Stimulated activated CD8-positive, alpha-beta memory T cell treated with anti-CD3 and anti-CD28 coated beads, Interleukin-15, amount 100 ng/mL, for 4 hours (primary cell): ENCODE results near the gene KAZN.

ENCODE experiments used
- DNase-seq, 2 donors: peaks; one replicate each; pipeline ENCODE4 v3.0.0-alpha.2; 2020; ENCODE audit warnings: low read depth in 2 of 2

Gene KAZN

DNA sequence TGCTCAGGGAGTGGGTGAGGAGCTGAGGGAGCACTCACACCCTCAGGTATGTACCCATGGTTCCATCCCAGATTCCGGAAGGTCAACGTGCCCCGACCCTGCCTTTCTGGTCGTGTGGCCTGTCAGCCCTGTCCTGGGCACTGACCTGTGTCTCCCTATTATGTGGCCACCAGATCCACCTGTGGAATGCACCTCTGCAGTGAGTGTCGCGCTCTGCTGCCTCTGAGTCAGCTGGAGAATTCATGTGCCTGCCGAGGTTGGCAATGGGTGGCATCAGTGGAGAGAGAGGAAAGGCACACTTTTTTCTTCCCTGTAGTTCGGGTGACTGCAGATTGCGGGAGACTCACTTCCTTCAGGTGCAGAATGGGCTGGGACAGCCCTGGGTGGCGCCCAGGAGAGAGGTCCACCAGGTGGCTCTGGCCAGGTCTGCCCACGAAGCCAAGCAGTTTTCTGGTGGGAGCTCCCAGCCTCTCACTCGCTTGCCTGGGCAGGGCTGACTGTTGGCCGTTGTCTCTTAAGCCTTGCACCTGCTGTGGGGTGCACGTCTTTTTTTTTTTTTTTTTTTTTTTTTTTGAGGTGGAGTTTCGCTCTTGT lies 378.9 kb downstream of the KAZN start:
- DNase-seq = no peak

DNA sequence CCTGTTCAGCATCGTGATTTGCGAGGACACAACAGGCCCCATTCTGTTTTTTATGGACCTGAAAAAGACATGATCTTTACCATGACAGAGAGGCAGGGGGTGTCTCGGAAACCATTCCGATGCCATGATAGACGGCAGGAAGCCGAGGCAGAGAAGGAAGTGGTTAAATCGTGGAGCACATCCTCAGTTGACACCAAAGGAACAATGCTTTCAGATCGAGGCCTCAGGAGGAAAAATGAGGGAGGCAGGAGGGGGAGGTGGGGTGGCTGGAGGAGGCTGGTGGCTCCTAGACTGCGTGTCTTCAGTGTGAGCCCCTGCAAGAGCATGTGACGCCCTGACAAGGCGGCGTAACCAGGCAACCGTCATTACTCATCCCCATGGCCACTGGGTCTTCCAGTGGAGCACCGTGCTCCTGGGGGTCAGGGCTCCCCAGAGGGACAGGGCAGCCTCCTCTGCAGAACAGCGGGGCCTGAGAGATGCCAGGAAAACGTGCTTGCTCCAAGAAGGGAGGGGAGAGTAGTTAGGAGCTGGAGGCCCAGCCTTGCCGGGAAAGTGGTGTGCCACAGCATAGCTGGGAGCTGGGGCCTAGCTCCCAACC lies 382.2 kb downstream of the KAZN start:
- no peak for DNase-seq

DNA sequence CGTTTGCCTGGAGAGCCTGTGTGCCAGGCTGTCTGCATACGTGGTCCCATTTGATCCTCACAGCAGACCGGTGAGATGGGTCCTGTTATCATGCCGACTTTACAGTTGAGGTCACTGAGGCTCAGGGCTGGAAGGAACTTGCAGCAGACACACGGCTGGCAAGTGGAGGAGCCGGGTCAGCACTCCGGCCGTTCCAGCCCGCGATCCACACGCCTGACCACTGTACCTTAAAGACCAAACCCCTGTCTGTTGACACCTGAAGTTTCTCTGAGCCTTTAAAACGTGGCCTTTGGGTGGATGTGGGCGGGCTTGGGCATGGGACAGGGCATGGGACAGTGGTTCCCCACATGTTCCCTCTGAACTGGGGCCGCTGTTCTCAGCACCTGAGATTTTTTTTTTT lies 383.5 kb downstream of the KAZN start:
- no peak for DNase-seq

DNA sequence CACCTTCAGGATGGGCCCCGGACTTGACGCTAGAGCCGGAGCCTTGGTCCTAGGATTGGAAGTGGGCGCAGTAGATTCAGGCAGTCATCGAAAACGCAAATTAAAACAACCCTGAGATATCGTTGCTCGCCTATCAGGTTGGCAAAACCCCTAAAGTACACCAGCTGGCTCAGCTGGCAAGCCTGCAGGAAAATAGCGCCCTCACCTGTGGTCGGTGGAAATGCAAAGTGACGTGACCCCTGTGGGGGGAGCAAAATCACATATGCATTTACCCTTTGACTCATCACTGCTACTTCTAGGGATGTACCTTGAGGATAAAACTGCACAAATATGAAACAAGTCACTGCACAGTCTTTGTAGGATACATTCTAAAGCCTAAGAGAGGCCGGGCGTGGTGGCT lies 384.8 kb downstream of the KAZN start:
- DNase-seq = no peak

DNA sequence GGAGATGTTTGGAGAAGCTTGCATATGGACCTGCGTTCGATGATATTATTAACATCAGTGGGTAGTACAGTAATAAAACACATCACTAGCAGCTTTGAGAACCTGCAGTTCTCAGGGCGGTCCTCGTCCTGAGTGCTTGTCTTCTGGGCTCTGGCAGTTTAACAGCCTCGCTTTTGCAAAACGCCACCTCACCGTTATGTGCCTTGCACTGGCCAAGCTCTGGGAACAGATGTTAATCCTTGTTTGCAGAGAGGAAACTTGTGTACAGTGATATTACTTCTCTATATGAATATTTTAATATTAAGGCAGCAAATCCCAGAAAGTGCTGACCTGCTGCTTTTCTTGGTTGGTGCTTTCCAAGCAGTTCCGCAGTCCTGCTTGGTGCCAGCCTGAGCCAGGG lies 387.7 kb downstream of the KAZN start:
- no peak for DNase-seq

DNA sequence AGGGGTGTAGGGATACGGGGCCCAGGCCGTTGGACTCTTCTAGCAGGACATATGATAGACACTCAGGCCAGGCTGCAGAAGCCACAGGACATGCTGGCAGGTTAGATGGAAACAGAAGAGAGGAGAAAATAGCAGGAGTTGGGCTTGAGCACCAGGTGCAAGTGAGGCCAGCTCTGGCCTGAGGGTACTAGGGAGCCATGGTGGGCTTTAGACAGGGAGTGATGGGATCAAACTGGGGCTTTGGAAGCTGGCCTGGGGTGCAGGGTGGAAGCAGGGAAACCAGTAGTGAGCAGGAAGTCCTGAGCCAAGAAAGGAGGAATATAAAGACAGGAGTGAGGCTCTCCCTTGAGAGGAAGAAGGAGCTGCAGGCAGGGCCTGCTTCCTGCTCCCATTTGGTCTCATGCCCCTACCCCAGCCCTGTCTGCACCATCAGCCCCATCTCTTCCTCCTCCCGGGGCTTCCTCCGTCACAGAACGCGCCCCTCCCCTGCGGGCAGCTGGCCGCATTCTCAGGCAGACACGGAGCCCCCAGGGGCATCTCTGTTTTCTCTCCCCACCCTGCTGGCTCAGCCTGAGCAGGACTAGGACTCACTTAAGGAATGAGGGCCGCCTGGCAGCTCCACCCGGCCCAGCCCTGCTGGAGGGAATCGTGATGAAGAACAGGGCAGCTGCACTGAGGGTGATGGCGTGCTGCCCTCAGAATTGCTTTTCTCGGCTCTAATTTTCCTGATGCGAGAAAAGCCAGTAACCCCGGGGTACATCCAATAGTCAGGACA lies 389.5 kb downstream of the KAZN start:
- DNase-seq = no peak

DNA sequence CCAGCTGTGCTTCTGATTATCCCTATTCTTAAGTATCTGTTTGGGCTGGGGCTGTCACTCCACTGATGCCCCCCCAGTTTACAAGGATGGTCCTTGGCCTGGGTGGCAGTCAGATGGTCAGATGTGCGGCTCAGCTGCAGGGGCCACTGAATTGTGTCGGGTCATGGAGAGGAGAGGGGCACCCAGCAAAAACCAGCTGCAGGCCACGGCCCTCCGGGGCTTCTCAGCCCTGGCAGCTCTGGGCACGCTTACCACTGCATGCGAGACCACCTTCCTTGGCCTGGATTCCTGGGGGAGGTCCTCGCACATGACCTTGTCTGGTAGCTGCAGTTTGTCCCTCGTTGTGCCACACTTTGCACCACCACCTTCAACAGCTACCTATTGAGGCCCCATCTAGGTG lies 390.2 kb downstream of the KAZN start:
- DNase-seq = no peak

DNA sequence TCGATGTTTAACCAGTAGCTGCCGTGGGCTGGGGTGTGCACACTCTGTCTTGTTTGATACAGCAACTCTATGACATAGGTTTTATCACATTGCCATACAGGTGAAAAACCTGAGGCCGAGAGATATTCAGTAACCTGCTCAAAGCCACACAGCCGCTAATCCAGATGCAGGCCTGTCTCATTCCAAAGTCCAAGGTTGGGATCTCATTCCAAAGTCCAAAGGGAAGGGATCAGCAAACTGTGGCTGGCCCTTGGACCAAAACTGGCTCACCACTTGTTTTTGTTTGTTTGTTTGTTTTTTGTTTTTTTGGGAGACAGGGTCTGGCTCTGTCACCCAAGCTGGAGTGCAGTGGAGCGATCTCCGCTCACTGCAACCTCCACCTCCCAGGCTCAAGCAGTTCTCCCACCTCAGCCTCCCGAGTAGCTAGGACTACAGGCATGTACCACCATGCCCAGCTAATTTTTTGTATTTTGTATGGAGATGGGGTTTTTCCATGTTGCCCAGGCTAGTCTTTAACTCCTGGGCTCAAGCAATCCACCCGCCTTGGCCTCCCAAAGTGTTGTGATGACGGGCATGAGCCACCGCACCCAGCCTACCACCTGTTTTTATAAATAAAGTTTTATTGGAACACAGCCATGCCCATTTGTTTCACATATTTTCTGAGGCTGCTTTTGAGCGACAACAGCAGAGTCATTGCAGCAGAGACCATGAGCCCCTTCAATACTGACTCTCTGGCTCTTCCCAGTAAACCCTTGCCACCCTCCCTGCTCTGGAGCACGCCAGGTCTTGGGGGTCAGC lies 391.6 kb downstream of the KAZN start:
- DNase-seq = no peak

DNA sequence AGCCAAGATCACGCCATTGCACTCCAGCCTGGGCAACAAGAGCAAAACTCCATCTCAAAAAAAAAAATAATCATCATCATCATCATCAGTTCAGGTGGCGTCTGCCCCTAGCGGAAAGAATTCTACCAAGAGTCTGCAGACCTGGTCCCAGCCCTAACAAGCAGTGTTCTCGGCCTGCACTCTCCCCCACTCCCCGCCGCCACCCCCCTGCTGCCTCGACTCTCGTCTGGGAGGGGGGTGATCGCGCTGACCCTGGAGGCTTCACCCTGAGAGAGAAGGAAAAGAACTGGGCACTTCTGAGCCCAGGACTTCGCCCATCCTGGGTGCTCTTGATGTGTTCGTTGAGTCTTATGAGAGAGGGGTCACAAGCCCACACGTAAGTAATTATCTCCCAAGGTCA lies 394.9 kb downstream of the KAZN start:
- no peak for DNase-seq

DNA sequence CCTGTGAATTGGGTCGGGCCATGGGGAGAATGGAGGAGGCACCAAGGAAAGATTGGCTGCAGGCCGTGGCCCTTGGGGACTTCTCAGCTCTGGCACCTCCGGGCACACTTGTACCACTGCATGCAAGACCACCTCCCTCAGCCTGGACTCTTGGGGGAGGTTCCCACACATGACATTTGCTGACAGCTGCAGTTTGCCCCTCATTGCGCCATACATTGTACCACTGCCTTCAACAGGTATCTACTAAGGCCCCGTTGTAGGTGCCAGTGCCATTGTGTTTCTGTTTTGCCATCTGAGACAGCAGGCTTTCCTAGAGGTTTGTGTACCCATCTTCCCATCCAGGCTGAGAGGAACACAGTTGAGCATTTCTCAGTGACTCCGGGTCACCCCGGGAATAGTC lies 395.7 kb downstream of the KAZN start:
- no peak for DNase-seq

DNA sequence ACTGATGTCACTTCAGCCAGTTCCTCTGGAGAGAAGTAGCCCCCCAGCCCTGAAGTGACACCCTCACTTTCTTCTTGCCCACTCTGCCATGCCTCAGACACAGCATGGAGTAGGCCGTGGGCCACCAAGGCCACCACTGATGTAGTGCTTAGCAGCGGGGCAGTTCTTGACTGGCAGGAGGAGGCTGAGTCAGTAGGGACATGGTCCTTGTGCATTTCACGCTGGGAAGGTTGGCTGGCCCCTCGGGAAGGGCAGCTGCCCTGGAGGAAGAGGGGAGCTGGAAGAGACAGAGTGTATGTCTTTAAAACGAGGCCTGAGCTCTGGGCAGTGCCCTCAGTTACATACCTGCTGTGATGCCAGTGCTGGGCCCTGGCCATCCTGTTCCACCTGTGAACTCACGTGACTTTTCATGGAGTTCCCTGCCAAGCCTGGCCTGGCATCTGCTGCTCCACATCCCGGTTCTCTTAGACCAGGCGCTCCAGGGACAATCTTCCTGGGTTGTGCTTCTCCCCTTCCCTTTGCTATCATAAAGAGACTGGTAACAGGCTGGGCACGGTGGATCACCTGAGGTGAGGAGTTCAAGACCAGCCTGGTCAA lies 396.5 kb downstream of the KAZN start:
- DNase-seq = no peak

DNA sequence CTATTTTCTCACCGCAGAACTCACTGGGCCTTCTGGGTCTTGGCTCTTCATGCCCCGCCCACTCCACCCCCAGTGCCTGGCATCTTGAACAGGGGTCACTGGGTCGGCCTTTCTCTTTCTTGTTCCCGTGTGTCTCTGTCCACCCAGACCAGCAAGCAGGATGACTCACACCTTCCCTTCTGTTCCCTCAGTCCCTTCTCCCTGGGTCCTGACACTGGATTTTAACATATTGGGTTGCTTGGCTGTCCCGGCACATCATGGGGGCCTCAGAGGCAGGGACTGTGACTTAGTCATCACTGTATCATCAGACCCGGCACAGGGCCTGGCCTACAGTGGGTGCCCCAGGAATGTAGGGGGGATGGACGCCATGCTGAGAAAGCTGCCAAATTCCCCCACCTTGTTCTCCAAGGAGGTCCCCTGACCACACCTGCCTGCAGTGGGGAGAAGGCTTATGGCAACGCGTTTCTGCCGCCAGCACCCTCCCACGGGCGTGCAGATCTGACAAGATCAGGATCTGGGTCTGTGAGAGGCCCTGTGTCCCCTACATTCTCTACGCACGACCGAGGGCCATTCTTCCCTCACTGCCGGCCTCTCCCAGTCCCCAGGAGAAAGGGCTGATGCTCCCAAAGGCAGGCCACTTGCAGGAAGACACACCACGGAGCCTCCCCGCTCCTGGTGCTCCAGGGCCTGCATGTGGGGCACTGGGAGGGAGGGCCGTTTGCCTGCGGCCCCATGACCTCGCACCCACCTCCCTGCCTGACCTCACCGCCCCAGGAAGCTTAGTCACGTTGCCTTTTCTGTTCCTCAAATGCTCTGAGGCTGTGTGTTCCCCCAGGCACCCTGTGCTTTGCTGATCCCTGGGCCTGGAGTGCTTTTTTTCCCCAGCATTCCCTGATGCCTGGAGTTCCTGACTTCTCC lies 397.9 kb downstream of the KAZN start:
- DNase-seq = no peak

DNA sequence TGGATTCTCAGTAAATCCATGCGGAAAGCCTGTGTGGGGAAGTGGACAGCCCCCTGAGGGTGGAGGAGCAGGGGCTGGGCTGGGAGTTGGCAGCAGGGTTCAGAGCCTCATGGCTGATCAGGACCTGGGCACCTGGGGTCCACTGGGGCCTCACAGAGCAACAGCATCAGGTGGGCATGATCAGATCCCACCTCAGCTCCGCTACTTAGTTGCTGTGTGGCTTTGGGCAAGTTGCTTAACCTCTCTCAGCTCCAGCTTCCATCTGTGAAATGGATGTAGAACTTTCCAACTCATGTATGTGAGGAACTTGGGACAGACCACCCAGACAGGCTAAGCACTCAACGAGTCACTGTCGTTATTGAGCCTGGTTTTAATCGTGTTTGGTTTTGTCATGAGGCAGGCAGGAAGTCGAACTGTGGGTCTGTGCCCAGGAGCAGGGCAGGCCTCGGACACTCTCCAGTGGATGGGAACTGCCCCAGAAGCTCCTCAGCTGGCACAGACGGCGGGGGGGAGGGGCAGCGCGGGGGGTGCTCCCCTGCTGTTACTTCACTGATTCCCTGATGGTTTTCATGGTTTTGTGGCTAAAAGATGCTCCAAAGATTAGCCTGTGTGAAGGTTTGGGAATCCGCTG lies 399.3 kb downstream of the KAZN start:
- no peak for DNase-seq

DNA sequence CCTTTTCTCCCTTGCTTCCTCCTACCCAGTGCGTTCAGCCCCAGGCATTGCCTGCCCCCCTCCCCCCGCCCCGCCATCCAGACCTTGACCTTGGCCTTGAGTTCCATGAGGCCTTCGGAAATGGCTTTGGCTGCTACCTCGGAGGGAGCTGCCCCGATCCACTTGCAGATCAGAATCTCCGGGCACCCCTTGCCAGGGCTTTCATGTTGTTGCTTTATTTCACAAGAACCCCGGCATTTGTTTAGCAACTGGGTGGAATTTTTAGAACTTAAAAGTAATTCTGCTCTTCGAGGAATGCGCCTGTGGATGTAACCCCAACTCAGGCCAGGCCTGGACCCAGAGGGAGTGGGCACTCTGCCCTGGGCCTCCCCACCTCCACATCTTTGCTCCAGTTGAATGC lies 401.0 kb downstream of the KAZN start:
- no peak for DNase-seq

DNA sequence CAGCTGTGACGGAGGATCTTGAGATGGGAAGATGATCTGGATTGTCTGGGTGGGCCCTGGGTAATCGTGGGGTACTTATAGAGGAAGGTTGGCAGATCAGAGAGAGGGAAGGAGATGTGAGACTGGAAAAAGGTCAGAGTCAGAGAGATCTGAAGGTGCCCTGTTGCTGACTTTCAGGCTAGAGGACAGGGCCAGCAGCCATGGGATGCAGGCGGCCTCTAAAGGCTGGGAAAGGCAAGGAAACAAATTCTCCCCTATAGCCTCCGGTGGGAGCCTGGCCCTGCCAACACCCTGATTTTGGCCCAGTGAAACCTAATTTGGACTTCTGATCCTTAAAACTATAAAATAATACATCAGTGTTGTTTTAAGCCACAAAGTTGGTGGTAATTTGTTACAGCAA lies 401.5 kb downstream of the KAZN start:
- no peak for DNase-seq

DNA sequence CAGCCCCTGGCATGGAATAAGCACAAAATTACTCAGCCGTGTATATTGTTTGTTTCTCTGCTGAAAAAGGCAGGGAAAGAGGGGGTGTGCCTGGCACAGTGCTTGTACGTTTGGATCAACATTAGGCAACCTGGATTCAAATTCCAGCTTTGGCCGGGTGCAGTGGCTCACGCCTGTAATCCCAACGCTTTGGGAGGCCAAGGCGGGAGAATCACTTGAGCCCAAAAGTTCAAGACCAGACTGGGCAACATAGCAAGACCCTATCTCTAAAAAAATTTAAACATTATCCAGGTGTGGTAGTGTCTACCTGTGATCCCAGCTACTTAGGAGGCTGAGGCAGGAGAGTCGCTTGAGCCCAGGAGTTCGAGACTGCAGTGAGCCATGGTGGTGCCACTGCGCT lies 402.2 kb downstream of the KAZN start:
- DNase-seq = no peak

DNA sequence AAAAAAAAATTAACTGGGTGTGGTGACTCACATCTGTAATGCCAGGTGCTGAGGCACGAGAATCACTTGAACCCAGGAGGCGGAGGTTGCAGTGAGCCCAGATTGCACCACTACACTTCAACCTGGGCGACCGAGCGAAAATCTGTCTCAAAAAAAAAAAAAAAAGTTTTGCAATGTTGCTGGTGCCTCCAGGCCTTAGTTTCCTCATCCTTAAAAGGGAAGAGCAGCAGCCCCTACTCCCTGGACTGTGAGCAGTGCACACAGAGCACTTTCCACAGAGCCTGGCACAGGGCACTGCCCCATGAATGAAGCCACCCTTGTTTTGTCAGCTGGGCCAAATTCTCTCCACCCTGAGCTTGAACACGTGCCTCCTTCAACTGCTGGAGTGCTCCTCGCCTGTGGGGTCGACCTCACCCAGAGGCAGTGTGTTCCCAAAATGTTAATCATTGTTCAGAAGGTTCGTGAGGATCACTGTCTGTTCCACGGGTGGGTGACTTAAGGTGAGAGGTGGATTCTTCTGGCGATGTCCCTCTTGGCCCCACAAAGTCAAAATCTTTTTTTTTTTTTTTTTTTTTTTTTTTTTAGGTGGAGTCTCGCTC lies 402.9 kb downstream of the KAZN start:
- no peak for DNase-seq

DNA sequence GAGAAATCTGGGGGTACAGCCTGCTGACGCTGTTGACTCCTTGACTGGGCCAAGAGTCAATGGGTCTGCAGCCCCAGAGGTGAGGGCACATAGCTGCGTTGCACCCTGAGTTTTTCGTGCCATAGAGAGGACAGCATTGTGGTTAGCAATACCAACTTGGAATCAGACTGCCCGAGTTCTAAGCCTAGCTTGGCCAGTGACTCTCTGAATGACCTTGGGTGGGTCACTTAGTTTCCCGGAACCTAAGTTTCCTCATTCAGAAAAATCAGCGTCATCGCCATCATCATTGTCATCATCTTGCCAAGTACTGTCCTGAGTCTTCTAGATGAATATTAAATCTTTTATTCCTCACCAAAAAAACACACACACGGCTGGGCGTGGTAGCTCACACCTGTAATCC lies 403.8 kb downstream of the KAZN start:
- no peak for DNase-seq

DNA sequence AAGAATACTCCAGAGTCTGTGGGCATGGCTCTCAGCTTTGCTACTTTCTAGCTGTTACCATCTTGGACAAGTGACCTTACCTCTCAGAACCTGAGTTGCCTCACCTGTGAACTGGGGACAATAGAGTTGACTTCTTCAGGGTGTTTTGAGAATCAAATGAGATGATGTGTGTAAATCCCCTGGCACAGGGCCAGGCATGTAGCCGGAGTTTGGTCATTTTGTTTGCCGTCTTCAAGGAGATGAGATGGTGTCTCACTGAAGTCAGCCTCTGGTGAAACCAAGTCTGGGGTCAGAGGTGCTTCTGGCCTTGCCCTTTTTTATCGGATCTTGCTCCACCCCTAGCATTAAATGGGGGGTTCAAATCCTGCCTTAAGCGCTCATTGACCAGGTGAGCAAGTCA lies 405.9 kb downstream of the KAZN start:
- no peak for DNase-seq

DNA sequence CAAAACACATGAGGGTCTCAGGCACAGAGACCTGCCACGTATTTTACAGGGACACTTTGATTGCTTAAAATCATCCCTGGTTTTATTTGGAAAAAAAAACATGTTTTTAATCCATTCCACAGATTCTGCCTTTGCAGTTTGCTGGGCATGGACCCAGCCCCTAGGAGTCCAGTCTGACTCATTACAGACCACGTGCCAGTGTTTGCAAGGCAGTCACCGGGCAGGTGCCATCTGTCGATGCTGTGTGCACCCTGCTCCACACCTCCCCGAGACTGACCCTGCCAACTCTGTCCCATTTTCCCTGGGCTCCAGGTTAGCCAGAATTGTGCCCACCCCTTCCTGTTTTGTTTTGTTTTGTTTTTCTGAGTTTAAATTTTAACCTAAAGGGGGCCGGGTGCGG lies 406.6 kb downstream of the KAZN start:
- no peak for DNase-seq
